SK-N-SH treated with all-trans-retinoic acid at 6 μM for 48 hours (cell line): Measurements from ENCODE around the gene C1QTNF9.

ENCODE experiments used
- ARNTL ChIP-seq: fragments of 450-650 bp; formaldehyde crosslinking; IDR thresholded peaks from 2 replicates; pipeline ENCODE4 v1.5.0; 2020; ENCODE audit warnings: low read depth, mild to moderate bottlenecking, moderate library complexity, borderline replicate concordance
- CREB5 ChIP-seq: fragments of 250-450 bp; sonication (Bioruptor Pico); IDR thresholded peaks from 2 replicates; pipeline ENCODE4 v1.5.1; 2020; ENCODE audit warnings: low read depth, mild to moderate bottlenecking, moderate library complexity
- GLIS3 ChIP-seq: fragments of 250-450 bp; sonication (Bioruptor Pico); IDR thresholded peaks from 2 replicates; pipeline ENCODE4 v1.5.0; 2020; ENCODE audit warnings: mild to moderate bottlenecking, moderate library complexity
- ISL1 ChIP-seq: fragments of 250-450 bp; sonication (Bioruptor Pico); IDR thresholded peaks from 2 replicates; pipeline ENCODE4 v2.1.2; 2022; ENCODE audit warnings: mild to moderate bottlenecking, moderate library complexity
- POU6F1 ChIP-seq: fragments of 250-450 bp; sonication (Bioruptor Pico); IDR thresholded peaks from 2 replicates; pipeline ENCODE4 v1.8.0; 2021; ENCODE audit warnings: low read depth, mild to moderate bottlenecking, moderate library complexity, borderline replicate concordance
- PPARA ChIP-seq: fragments of 250-450 bp; sonication (Bioruptor Pico); IDR thresholded peaks from 2 replicates; pipeline ENCODE4 v1.5.0; 2020; ENCODE audit warnings: mild to moderate bottlenecking, borderline replicate concordance
- RARB ChIP-seq: fragments of 250-450 bp; sonication (Bioruptor Pico); IDR thresholded peaks from 2 replicates; pipeline ENCODE4 v1.8.0; 2021; ENCODE audit warnings: mild to moderate bottlenecking, moderate library complexity
- TCF4 ChIP-seq: fragments of 250-450 bp; sonication (Bioruptor Pico); IDR thresholded peaks from 2 replicates; pipeline ENCODE4 v1.8.0; 2021; ENCODE audit warnings: mild to moderate bottlenecking, moderate library complexity, borderline replicate concordance
- TSHZ2 ChIP-seq: fragments of 250-450 bp; sonication (Bioruptor Pico); IDR thresholded peaks from 2 replicates; pipeline ENCODE4 v1.5.0; 2020; ENCODE audit warnings: mild to moderate bottlenecking, moderate library complexity
- ZFP3 ChIP-seq: fragments of 250-450 bp; sonication (Bioruptor Pico); IDR thresholded peaks from 2 replicates; pipeline ENCODE4 v1.5.0; 2020; ENCODE audit warnings: mild to moderate bottlenecking, moderate library complexity
- ZFP30 ChIP-seq: fragments of 450-650 bp; formaldehyde crosslinking; IDR thresholded peaks from 2 replicates; pipeline ENCODE4 v1.5.0; 2022; ENCODE audit warnings: mild to moderate bottlenecking, moderate library complexity
- ZNF565 ChIP-seq: fragments of 450-650 bp; formaldehyde crosslinking; conservative IDR thresholded peaks from 2 replicates; pipeline ENCODE4 v1.5.0; 2020; ENCODE audit warnings: low read depth, mild to moderate bottlenecking, moderate library complexity
- ZNF70 ChIP-seq: fragments of 450-650 bp; formaldehyde crosslinking; IDR thresholded peaks from 2 replicates; pipeline ENCODE4 v1.5.0; 2020; ENCODE audit warnings: mild to moderate bottlenecking, moderate library complexity
- ZNF8 ChIP-seq: fragments of 450-650 bp; formaldehyde crosslinking; IDR thresholded peaks from 2 replicates; pipeline ENCODE4 v1.5.0; 2020; ENCODE audit warnings: mild to moderate bottlenecking, moderate library complexity

- TF ChIP-seq TCF4 (CRISPR knock-in tag) (no peak), ISL1 (CRISPR knock-in tag) (no peak), PPARA (CRISPR knock-in tag) (no peak), ZFP30 (CRISPR knock-in tag) (no peak), ZFP3 (CRISPR knock-in tag) (no peak), ZNF70 (CRISPR knock-in tag) (no peak), GLIS3 (no peak), RARB (CRISPR knock-in tag) (no peak), ZNF565 (no peak), ARNTL (CRISPR knock-in tag) (no peak), CREB5 (CRISPR knock-in tag) (no peak), ZNF8 (no peak), POU6F1 (no peak), TSHZ2 (CRISPR knock-in tag) (no peak)
Measured at GRCh38 chr13:24361852-24362366, 52.5 kb downstream of the C1QTNF9 start.
